NCI-H446 (cell line): ENCODE results near the gene NACC1.
"Not testable (repeated sequence)": the region's sequence is repeated elsewhere in the genome, so short reads cannot be mapped to it uniquely, and the experiment has no call there.

ENCODE experiments used
- DNase-seq, 2 experiments: peaks; one replicate each; lab custom pipeline; 2025; lab: John Stamatoyannopoulos, UW

The NACC1 gene

GRCh38 chr19:13164343-13165161 is 46.5 kb downstream of the NACC1 start:
- DNase-seq, result no peak

GRCh38 chr19:13165162-13165997 is 47.3 kb downstream of the NACC1 start:
- no peak for DNase-seq

GRCh38 chr19:13166151-13166550 is 48.1 kb downstream of the NACC1 start:
- DNase-seq, result not testable (repeated sequence)

GRCh38 chr19:13169769-13170168 is 51.7 kb downstream of the NACC1 start:
- no peak for DNase-seq

- no peak for DNase-seq
Measured at GRCh38 chr19:13171146-13171545, 53.1 kb downstream of the NACC1 start.

GRCh38 chr19:13172346-13173138 is 54.5 kb downstream of the NACC1 start:
- peak; percentile 28 to 79 for DNase-seq

GRCh38 chr19:13173139-13173737 is 55.2 kb downstream of the NACC1 start:
- DNase-seq, result no peak

GRCh38 chr19:13176345-13176744 is 58.3 kb downstream of the NACC1 start:
- DNase-seq, result peak in 1 of 2 experiments; percentile 47

- not testable (repeated sequence) for DNase-seq
Measured at GRCh38 chr19:13177584-13177983, 59.5 kb downstream of the NACC1 start.

- not testable (repeated sequence) for DNase-seq
Measured at GRCh38 chr19:13178291-13178690, 60.2 kb downstream of the NACC1 start.

- DNase-seq, result peak; percentile 30 to 71
Measured at GRCh38 chr19:13181747-13182388, 63.8 kb downstream of the NACC1 start.

- not testable (repeated sequence) for DNase-seq
Measured at GRCh38 chr19:13184926-13185325, 66.9 kb downstream of the NACC1 start.

GRCh38 chr19:13185763-13186657 is 67.9 kb downstream of the NACC1 start:
- DNase-seq, result not testable (repeated sequence)

- not testable (repeated sequence) for DNase-seq
Measured at GRCh38 chr19:13186688-13187087, 68.6 kb downstream of the NACC1 start.

- no peak for DNase-seq
Measured at GRCh38 chr19:13187419-13187818, 69.4 kb downstream of the NACC1 start.

- no peak for DNase-seq
Measured at GRCh38 chr19:13189600-13189999, 71.5 kb downstream of the NACC1 start.
